A549 (cell line): ENCODE results near the gene GUK1. TPM values are rescaled to one million over a fixed set of nuclear protein-coding genes. Genes with fewer than 3 reads are reported as not detected.

Experiments used
- ATAC-seq, 2 experiments: fragments of 200-7000 bp in 1 of 2; fragments of >200 bp in 1 of 2; cut with Nextera tagmentation in 1 of 2; cut with Tn5 transposase in 1 of 2; 3 replicates each; pipeline versions ENCODE4 v1.8.0 to v1.9.1; 2018 to 2020; ENCODE audit warnings: mild to moderate bottlenecking in 1 of 2, moderate library complexity in 1 of 2
- CTCF ChIA-PET: fragments of 300-600 bp; sonication (Branson Sonifier 250); formaldehyde crosslinking; extraction: SDS; loops from one replicate; lab custom pipeline; 2021; ENCODE audit warnings: antibody characterized with exemption, inconsistent platforms; lab: Yijun Ruan, JAX
- POLR2A ChIA-PET: fragments of 350-600 bp; formaldehyde crosslinking; extraction: SDS; loops from one replicate; lab custom pipeline; 2021; ENCODE audit warnings: antibody characterized with exemption, inconsistent platforms; lab: Yijun Ruan, JAX
- DNase-seq, 2 experiments: peaks; one replicate each; pipeline versions ENCODE4 v3.0.0 to v3.0.0-alpha.2; 2011 to 2016; ENCODE audit warnings: low read depth in 1 of 2, low spot score in 1 of 2
- FAIRE-seq: peaks from 2 replicates; lab custom pipeline; 2011; peaks lifted over from hg19 to GRCh38; lab: Jason Lieb, UNC
- H3K27ac ChIP-seq, 2 experiments: fragments of >200 bp; sonication (Bioruptor Twin); formaldehyde crosslinking; 3 replicates each; pipeline ENCODE4 v1.5.1; 2016 to 2017
- H3K4me1 ChIP-seq: fragments of >200 bp; sonication (Bioruptor Twin); formaldehyde crosslinking; 3 replicates; pipeline ENCODE4 v1.6.1; 2016
- H3K4me2 ChIP-seq: fragments of >200 bp; sonication (Bioruptor Twin); formaldehyde crosslinking; 3 replicates; pipeline ENCODE4 v1.6.1; 2016
- H3K4me3 ChIP-seq: fragments of >200 bp; sonication (Bioruptor Twin); formaldehyde crosslinking; 3 replicates; pipeline ENCODE4 v1.5.1; 2016
- H3K9me3 ChIP-seq: fragments of >200 bp; sonication (Bioruptor Twin); formaldehyde crosslinking; 3 replicates; pipeline ENCODE4 v1.6.1; 2016
- CBX8 ChIP-seq: fragments of 200-600 bp; sonication (generic); IDR thresholded peaks from 2 replicates; pipeline ENCODE4 v1.6.1; 2016
- CEBPB ChIP-seq, 2 experiments: fragments of >200 bp in 1 of 2; sonication (Bioruptor Twin) in 1 of 2; formaldehyde crosslinking in 1 of 2; IDR thresholded peaks; 2 replicates each; pipeline ENCODE4 v1.6.1; 2012 to 2016
- CHD4 ChIP-seq: fragments of 200-600 bp; sonication (generic); IDR thresholded peaks from 2 replicates; pipeline ENCODE4 v1.6.1; 2016; ENCODE audit warnings: antibody characterized with exemption, mild to moderate bottlenecking, borderline replicate concordance
- EHMT2 ChIP-seq: fragments of 200-600 bp; sonication (generic); IDR thresholded peaks from 2 replicates; pipeline ENCODE4 v1.6.1; 2016; ENCODE audit warnings: antibody characterized with exemption, low read depth, mild to moderate bottlenecking, moderate library complexity
- HOXA7 ChIP-seq: fragments of 250-450 bp; sonication (Bioruptor Pico); IDR thresholded peaks from 2 replicates; pipeline ENCODE4 v1.5.0; 2020; ENCODE audit warnings: mild to moderate bottlenecking, moderate library complexity
- KDM1A ChIP-seq: fragments of 200-600 bp; sonication (generic); IDR thresholded peaks from 2 replicates; pipeline ENCODE4 v1.6.1; 2016; ENCODE audit warnings: low read depth, mild to moderate bottlenecking
- MAFK ChIP-seq: fragments of 450-650 bp; IDR thresholded peaks from 2 replicates; pipeline ENCODE4 v1.6.1; 2014; ENCODE audit not compliant: partially characterized antibody
- MYC ChIP-seq: IDR thresholded peaks from 2 replicates; pipeline ENCODE4 v1.6.1; 2012; ENCODE audit warnings: mild to moderate bottlenecking, inconsistent platforms, low read length, improper control_type of control experiment, borderline replicate concordance
- NFE2L2 ChIP-seq: fragments of 150-350 bp; conservative IDR thresholded peaks from 2 replicates; pipeline ENCODE4 v1.6.1; 2014; ENCODE audit warnings: low read length
- NR3C1 ChIP-seq: fragments of >200 bp; sonication (Bioruptor Twin); formaldehyde crosslinking; IDR thresholded peaks from 3 replicates; pipeline ENCODE4 v1.6.1; 2017
- POLR2A ChIP-seq: IDR thresholded peaks from 2 replicates; pipeline ENCODE4 v1.6.1; 2012; ENCODE audit warnings: mild to moderate bottlenecking, low read length
- POLR2AphosphoS2 ChIP-seq: conservative IDR thresholded peaks from 2 replicates; pipeline ENCODE4 v1.6.1; 2012; ENCODE audit warnings: low read length, improper control_type of control experiment, inconsistent platforms
- RNF2 ChIP-seq: fragments of 200-600 bp; sonication (generic); IDR thresholded peaks from 2 replicates; pipeline ENCODE4 v1.6.1; 2016; ENCODE audit warnings: low read depth, mild to moderate bottlenecking, antibody characterized with exemption, moderate library complexity, borderline replicate concordance
- ZFP36 ChIP-seq: fragments of 450-650 bp; IDR thresholded peaks from 2 replicates; pipeline ENCODE4 v1.6.1; 2014; ENCODE audit warnings: borderline replicate concordance; ENCODE audit not compliant: partially characterized antibody
- WGBS: methylation state at CpG from one replicate; pipeline ENCODE4 v1.1.6; 2017; ENCODE audit errors: missing lambda C conversion rate; 5-methylcytosine and 5-hydroxymethylcytosine counted together
- polyA plus RNA-seq, 4 experiments: library from polyadenylated mRNA; depleted of rRNA in 3 of 4; stranded (reverse); fragments of >200 nt; fragmentation: RNase III in 1 of 4; extraction: RNeasy Plus Mini Kit Qiagen cat#74134 plus additional on column Dnase treatment in 1 of 4; gene quantifications; 2 replicates in 3 of 4; 3 replicates in 1 of 4; pipeline ENCODE4 v1.2.3, GENCODE V29; 2011 to 2017
- TF ChIP-seq, protein P1 (sequence below): fragments of >200 bp; sonication (Bioruptor Twin); formaldehyde crosslinking; IDR thresholded peaks from 3 replicates; pipeline ENCODE4 v1.6.1; 2016
- TF ChIP-seq, protein P2 (sequence below): fragments of 450-650 bp; IDR thresholded peaks from 2 replicates; pipeline ENCODE4 v1.6.1; 2014; ENCODE audit warnings: antibody characterized with exemption
- TF ChIP-seq, protein P3 (sequence below): fragments of 250-450 bp; sonication (Bioruptor Pico); IDR thresholded peaks from 2 replicates; pipeline ENCODE4 v1.5.0; 2021; ENCODE audit warnings: mild to moderate bottlenecking, moderate library complexity, borderline replicate concordance

GUK1 gene
- polyA plus RNA-seq, 2 of the 4 experiments (the other 2 are of a cell fraction): 88.9 to 106 TPM

DNA sequence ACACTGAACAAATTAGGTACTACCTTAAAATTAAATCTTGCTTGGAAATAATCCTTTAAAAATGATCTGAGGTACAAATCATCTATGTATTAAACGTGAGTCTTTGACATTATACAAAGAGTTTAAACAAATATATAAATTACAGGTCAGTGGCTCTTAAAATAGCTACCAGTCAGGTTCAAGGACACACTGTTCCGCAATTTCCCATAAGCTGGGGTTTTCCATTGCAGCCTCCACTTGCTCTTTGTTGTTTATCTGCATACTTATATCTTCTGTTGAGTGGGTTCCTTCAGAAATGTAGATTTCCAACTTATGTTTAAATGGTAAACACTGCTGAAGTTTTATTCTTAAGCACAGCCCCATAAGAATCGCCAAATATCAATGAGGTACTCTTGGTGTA, 25.3 kb upstream of the GUK1 start:
- H3K4me3 ChIP-seq: no peak overlapping the region
- H3K9me3 ChIP-seq: peaks cover 19% of the 10 kb centered on the region
- POLR2A ChIA-PET: no interaction called here
- ATAC-seq (no peak), DNase-seq (no peak), FAIRE-seq (no peak)
- peaks cover 5% of the 10 kb centered on the region; the same call in 2 of the 3 replicates for H3K4me1 ChIP-seq
- CTCF ChIA-PET: interaction anchor here (1.7 to 5.3 kb wide), 2 partner anchors 15 to 115 kb away, joined by 4 to 28 read pairs; no protein-coding TSS in a partner anchor
- WGBS: 33% methylated on average over 3 of the region's 3 CpGs
- TF ChIP-seq MYC: no peak
- TF ChIP-seq HOXA7 (CRISPR knock-in tag): no peak
- no peak for TF ChIP-seq NFE2L2
- no peak for TF ChIP-seq CHD4
- no peak for TF ChIP-seq EHMT2
- TF ChIP-seq, protein P1, sequence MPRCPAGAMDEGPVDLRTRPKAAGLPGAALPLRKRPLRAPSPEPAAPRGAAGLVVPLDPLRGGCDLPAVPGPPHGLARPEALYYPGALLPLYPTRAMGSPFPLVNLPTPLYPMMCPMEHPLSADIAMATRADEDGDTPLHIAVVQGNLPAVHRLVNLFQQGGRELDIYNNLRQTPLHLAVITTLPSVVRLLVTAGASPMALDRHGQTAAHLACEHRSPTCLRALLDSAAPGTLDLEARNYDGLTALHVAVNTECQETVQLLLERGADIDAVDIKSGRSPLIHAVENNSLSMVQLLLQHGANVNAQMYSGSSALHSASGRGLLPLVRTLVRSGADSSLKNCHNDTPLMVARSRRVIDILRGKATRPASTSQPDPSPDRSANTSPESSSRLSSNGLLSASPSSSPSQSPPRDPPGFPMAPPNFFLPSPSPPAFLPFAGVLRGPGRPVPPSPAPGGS: no peak
- TF ChIP-seq CBX8: no peak
- no peak for TF ChIP-seq CEBPB (IDR thresholded peaks at IDR 0.05)
- TF ChIP-seq, protein P2, sequence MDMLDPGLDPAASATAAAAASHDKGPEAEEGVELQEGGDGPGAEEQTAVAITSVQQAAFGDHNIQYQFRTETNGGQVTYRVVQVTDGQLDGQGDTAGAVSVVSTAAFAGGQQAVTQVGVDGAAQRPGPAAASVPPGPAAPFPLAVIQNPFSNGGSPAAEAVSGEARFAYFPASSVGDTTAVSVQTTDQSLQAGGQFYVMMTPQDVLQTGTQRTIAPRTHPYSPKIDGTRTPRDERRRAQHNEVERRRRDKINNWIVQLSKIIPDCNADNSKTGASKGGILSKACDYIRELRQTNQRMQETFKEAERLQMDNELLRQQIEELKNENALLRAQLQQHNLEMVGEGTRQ: no peak
- no peak for TF ChIP-seq POLR2AphosphoS2
- TF ChIP-seq NR3C1: no peak
- TF ChIP-seq KDM1A: no peak
- H3K4me2 ChIP-seq: no peak overlapping the region
- H3K27ac ChIP-seq: no peak overlapping the region

DNA sequence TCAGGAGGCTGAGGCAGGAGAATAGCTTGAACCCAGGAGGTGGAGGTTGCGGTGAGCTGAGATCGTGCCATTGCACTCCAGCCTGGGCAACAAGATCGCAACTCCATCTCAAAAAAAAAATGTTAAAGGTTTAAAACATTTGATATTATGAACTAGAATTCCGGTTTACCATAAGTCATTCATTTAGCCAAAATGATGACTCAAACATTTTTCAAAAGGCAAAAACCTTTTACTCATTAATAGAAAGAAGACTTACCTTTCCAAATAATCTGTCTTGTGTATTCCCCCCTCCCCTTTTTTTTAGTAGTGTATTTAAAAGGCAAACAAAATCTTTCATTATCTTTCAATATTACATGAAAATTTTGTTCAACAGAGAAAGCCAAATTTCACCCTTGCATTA, 22.7 kb upstream of the GUK1 start:
- Histone ChIP-seq H3K4me1 (no peaks in the 10 kb centered on the region), H3K9me3 (peaks cover 19% of the 10 kb centered on the region), H3K27ac (no peak overlapping the region), H3K4me2 (no peak overlapping the region), H3K4me3 (no peak overlapping the region)
- TF ChIP-seq EHMT2 (no peak), ZFP36 (no peak), MAFK (peak; percentile 56)
- whole genome bisulfite sequencing: 61% methylated on average over 4 of the region's 4 CpGs
- ChIA-PET CTCF (no interaction called here), POLR2A (no interaction called here)
- FAIRE-seq: no peak
- no peak for DNase-seq
- ATAC-seq: no peak

DNA sequence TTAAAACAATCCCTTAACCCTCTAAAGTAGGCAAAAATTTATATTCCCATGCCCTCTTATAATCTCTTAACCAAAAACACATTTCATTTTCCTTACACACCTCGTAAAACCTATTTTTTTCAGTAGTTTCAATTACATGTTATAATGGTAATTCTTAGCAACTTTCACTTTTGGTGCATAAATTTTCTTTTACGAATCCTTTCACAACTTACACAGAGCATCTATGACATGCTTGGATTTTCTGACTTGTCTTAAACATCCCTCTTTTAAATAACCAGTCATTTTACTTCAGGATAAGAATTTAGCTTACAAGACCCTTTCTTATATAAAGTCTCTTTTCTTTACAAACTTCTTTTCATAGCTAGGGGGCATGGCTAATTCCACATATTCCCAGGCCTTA, 22.0 kb upstream of the GUK1 start:
- Histone ChIP-seq H3K4me3 (no peak overlapping the region), H3K4me1 (no peaks in the 10 kb centered on the region), H3K27ac (no peak overlapping the region), H3K4me2 (no peak overlapping the region), H3K9me3 (peaks cover 19% of the 10 kb centered on the region)
- WGBS: 25% methylated on average over 2 of the region's 2 CpGs
- ATAC-seq (no peak), DNase-seq (no peak), FAIRE-seq (no peak)
- TF ChIP-seq ZFP36: peak; percentile 93
- TF ChIP-seq MAFK: no peak
- no peak for TF ChIP-seq POLR2A
- ChIA-PET POLR2A (no interaction called here), CTCF (interaction anchor here (2.8 to 3.0 kb wide), 2 partner anchors 13 to 48 kb away, joined by 13 to 22 read pairs; partner anchors contain the start of gene IBA57)

DNA sequence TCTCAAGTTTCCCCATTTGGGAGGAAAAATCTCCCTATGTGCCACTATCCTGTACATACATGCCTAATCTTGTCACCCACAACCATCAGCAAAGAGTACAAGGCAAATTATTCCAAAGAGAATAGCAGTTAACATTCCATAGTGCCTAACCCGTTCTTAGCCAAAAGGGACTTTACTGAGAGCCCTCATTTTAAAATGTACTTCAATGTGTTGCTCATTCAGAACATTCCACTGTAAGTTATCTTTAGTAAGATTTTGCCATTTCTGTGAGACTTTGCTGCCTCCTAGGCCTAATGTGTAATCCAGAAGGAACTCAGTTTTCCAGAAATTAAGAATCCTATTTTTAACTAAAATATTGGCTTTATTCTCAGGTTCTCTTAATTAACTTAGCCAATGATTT, 19.7 kb upstream of the GUK1 start:
- 60% methylated on average over 1 of the region's 1 CpG for WGBS
- H3K4me3 ChIP-seq: no peak overlapping the region
- peaks cover 19% of the 10 kb centered on the region for H3K9me3 ChIP-seq
- no peak for DNase-seq
- FAIRE-seq: no peak
- TF ChIP-seq NR3C1 (no peak), NFE2L2 (no peak), RNF2 (no peak)
- TF ChIP-seq, protein P3, sequence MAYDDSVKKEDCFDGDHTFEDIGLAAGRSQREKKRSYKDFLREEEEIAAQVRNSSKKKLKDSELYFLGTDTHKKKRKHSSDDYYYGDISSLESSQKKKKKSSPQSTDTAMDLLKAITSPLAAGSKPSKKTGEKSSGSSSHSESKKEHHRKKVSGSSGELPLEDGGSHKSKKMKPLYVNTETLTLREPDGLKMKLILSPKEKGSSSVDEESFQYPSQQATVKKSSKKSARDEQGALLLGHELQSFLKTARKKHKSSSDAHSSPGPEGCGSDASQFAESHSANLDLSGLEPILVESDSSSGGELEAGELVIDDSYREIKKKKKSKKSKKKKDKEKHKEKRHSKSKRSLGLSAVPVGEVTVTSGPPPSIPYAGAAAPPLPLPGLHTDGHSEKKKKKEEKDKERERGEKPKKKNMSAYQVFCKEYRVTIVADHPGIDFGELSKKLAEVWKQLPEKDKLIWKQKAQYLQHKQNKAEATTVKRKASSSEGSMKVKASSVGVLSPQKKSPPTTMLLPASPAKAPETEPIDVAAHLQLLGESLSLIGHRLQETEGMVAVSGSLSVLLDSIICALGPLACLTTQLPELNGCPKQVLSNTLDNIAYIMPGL (CRISPR knock-in tag): no peak
- no peak overlapping the region for H3K27ac ChIP-seq
- ChIA-PET POLR2A (interaction anchor here (1.1 kb wide), 1 partner anchor 10 kb away, joined by 4 read pairs; no protein-coding TSS in a partner anchor), CTCF (interaction anchor here (0.8 to 3.0 kb wide), 3 partner anchors 10 to 265 kb away, joined by 3 to 22 read pairs (median 13); partner anchors contain the start of gene IBA57)
- ATAC-seq: no peak
- no peaks in the 10 kb centered on the region for H3K4me1 ChIP-seq
- no peak overlapping the region for H3K4me2 ChIP-seq
